Measurements from ENCODE around the gene TUT7. TPM values are rescaled to one million over a fixed set of nuclear protein-coding genes. Genes with fewer than 3 reads are reported as not detected.
A peak's percentile ranks its signal among the peaks of the same experiment; 100 is the strongest.

TUT7 gene
- total RNA-seq, 1 experiment from 2014 or later = 47.4 TPM

DNA sequence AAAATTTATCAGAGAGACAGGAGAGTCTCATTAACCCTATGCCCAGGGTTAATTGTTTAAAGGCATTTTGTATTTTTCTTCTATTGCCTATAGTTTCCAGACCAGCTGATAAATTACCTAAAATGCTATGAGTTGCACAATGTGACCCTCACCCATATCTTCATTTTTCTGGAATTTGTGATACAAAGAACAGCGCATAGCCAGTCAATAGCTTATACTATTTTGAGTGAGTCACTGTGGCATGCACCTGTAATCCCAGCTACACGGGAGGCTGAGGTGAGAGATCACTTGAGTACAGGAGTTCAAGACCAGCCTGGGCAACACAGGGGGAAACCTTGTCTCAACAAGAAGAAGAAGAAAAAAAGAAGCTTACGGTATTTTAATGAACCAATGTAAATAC is 97.6 kb downstream of the TUT7 start:
- no peak for DNase-seq (ENCODE audit: low read depth)

DNA sequence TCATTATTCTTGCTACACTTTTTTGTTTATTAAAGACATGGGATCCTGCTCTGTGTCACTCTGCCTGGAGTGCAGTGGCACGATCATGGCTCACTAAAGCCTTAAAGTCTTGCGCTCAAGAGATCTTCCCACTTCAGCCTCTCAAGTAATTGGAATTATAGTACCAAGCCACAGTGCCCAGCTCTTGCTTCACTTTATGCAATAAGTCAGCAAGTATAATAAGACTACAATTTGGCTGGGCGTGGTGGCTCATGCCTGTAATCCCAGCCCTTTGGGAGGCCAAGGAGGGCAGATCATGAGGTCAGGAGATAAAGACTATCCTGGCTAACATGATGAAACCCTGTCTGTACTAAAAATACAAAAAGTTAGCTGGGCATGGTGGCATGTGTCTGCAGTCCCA is 100.6 kb downstream of the TUT7 start:
- no peak for DNase-seq (ENCODE audit: low read depth)

DNA sequence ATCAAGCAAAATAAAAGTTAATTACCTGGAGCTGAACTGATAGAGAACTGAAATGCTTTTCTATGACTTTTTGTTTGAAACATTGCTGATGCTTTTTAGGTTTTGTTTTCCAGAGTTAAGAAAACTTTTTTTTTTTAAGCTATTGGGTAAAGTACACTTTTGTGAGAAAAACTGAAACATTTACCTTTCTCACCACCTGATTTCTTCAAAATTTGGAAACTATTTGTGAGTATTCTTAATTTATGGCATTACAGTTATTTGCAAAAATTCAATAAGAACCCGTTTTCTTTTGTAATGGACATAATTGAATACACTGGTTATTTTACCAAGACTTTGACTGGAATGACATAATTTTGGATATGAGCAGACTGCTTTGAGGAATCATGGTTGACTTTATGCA is 101.3 kb downstream of the TUT7 start:
- no peak for DNase-seq (ENCODE audit: low read depth)

DNA sequence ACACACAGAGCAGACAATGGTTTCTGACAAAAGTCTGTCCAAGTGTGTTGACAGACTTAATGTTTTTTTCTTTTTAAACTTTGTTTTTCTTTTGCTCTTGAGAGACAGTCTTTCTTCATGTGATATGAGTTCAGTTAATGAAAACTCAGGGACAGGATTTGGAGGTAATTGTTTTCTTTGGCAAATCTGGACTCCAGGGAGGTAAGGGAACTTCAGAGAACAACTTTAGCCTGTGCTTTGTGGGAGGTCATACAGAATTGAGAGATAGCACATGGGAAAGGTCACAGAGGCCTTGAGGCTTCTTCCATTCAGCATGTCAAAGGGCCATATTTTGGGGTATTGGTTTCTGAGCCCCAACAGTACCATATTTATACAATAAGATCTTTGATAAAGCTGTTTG is 104.1 kb downstream of the TUT7 start:
- DNase-seq (ENCODE audit: low read depth) = no peak

DNA sequence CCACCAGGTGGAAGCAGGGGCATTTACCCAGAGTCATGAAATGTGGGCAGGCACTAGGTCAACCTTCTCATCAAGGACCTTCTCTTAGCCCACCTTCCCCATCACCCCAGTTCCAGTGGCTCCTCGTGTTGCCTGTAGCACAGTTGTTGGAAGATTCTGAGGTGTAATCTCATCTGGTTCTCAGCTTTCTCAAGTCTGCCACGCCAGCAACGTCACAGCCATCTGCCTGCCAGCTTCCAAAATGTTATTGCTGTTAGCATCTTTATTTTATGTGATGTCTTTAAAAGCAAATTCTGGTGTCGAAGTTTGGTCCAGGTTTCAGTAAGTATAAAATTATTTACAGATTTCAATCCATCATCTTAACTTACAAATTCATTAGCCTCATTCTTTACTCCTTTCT is 105.5 kb downstream of the TUT7 start:
- no peak for DNase-seq (ENCODE audit: low read depth)

DNA sequence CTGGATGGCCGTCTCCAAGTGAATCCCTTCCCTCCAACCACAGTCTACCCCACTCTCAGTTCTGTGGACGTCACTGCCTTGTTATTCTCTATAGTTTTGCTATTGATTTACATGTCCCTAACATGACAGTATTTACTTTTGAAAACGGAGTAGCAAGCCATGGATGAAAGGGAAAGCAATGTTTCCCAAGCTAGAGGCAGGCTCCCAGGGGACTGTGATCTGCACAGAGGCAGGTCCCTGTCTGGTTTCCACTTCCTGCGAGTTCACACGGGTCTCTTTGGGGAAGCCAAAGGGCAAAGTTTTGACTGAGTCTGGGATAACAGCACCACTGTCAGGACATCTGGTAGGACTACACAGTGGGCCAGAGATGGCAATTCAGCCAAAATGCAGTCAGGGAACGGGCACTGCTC is 107.5 kb downstream of the TUT7 start:
- peak; percentile 42 for DNase-seq (ENCODE audit: low read depth)

DNA sequence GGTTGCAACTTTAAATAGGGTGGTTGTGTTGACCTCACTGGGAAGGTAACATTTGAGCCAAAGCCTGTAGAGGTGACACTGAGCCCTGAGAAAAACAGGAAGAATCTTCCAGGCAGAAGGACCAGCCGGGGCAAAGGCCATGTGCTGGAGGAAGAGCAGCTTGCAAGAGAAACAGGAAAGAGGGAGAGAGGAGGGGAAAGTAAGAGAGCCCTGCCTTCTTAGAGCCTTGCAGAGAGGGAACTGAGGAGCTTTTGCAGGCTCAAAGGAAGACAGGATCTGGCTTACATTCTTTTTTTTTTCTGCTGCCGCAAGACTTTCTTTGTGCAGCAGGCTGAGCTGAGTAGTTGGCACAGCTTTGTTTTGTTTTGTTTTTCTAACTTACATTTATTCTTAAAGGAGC is 112.1 kb downstream of the TUT7 start:
- DNase-seq (ENCODE audit: low read depth) = no peak

DNA sequence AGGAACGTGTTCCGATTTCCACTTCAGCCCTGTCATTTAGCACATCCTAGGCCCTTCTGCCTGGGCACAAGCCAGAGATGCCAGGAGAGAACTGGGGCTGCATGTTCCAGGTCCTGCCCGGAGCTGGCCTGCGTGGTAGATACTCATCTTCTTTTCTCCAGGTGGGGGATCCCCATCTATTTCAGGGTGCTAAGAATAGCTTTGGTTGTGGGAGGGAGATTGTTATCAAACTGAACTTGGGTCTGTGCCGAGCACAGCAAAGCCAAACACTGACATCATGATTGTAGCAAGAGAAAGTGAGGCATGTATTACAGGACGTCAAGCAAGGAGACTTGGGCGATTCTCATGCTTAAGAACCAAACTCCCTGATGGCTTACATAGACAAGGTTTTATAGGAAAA is 113.0 kb downstream of the TUT7 start:
- DNase-seq (ENCODE audit: low read depth) = no peak

DNA sequence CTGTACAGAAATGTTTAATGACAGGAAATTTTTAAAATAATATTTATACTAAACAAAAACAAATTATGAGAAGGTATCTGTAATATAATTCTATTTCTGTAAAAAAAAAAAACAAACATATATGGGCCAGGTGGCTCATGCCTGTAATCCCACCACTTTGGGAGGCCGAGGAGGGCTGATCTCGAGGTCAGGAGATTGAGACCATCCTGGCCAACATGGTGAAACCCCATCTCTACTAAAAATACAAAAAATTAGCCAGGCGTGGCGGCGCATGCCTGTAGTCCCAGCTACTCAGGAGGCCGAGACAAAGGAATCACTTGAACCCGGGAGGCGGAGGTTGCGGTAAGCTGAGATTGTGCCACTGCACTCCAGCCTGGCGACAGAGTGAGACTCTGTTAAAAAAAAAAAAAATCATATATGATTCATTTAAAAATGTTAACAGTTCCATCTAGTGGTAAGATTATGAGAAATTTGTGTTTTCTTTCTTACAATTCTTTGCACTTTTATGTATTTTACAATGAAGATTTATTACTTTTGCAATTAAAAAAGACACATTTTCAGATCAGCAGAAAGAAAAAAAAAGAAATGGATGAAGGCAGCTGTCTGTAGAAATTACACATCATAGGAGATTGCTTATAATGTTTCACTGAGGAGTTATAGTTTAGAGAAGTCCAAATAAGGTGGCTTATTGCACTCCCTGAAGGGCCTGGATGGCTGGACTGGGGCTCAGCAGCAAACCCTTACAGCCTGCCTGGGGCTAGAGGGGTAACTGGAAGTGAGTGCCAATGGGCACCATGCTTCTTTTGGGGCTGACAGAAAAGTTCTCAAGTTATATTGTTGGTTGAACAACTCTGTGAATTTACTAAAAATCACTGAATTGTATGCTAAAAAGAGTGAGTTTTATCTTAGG is 115.1 kb downstream of the TUT7 start:
- DNase-seq (ENCODE audit: low read depth) = no peak

Other genes with a start within 250 kb of the TUT7 start
- gene C9orf153, start 94.8 kb downstream of the TUT7 start, total RNA-seq (2014; rRNA removed) = not detected in 2 replicates
- gene ISCA1, start 71.9 kb downstream of the TUT7 start, total RNA-seq (2014; rRNA removed) = 39.2 and 41.2 TPM in 2 replicates